HG03066 (cell line): ENCODE results near the gene AMBRA1.
"Not testable (repeated sequence)": the region's sequence is repeated elsewhere in the genome, so short reads cannot be mapped to it uniquely, and the experiment has no call there.

Experiments used
- ATAC-seq: cut with Tn5 transposase; IDR thresholded peaks from one replicate; pipeline ENCODE4 v1.9.1; 2021; ENCODE audit warnings: low read depth; ENCODE audit not compliant: unreplicated experiment

The AMBRA1 gene

DNA sequence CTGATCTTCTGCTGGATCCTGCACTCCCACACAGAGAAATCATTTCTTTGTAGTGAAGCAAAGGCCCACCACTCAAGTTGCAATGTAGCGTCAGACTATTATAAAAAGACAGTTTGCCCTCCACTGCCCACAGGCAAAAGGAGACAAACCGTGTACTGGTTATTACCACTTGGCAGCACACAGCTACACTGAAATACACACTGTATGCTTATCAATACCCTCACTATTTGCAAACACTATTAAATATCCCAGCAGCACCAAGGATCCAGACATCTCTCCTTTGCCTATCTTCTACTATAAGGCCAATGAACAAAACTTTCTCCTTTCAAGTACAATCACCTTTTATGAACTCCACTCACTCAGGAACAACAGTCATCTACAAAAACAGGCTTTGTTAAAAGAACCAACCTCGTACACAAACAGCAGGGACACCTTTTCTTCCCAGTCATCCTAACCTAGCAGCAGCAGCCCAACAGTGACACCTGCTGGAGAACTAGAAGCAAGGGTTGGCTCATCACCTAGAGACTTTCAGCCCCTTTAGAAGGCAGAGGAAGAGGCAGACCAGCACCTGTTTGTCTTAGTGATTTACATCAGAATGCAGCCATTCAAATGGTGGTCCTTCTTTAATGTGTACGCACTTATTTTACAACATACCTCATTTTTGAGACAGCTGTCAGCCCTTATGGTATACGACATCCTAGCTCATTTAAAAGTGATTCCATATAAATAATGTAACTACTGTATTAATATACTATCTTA lies 56.1 kb downstream of the AMBRA1 start:
- ATAC-seq = no peak

- no peak for ATAC-seq
Measured at GRCh38 chr11:46537121-46537520, 56.7 kb downstream of the AMBRA1 start.

- ATAC-seq = no peak
Measured at GRCh38 chr11:46535688-46536087, 58.1 kb downstream of the AMBRA1 start.

- ATAC-seq = no peak
Measured at GRCh38 chr11:46534711-46535110, 59.1 kb downstream of the AMBRA1 start.

- no peak for ATAC-seq
Measured at GRCh38 chr11:46533396-46534100, 60.3 kb downstream of the AMBRA1 start.

DNA sequence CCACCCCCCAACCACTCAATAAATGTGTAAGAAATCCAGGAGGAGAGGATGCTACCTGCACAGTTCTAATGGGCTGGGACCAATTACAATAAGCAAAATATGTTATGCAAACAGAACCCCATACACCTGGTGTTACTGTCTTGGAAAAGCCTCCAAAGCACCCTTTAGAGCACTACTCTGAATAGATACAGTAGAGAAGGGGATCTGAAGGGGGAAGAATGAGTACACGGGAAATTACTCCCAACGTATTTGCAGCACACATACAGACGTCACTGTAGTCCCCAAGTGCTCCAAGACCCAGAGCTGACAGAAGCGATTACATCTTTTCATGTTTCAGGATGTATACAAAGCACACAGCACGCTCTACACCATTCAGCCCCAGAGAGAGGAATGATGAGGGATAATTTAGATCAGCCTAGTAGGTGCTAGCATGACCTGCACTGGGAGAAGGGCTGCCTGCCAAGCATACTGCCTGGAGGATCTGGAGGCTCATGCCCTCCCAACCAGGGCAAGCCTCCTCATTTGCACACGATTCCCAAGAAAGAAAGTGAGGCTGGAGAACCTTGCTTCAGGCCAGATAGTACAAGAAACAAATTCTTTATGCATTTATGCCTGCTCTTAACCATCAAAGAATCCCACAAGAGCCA lies 63.8 kb downstream of the AMBRA1 start:
- ATAC-seq = no peak

DNA sequence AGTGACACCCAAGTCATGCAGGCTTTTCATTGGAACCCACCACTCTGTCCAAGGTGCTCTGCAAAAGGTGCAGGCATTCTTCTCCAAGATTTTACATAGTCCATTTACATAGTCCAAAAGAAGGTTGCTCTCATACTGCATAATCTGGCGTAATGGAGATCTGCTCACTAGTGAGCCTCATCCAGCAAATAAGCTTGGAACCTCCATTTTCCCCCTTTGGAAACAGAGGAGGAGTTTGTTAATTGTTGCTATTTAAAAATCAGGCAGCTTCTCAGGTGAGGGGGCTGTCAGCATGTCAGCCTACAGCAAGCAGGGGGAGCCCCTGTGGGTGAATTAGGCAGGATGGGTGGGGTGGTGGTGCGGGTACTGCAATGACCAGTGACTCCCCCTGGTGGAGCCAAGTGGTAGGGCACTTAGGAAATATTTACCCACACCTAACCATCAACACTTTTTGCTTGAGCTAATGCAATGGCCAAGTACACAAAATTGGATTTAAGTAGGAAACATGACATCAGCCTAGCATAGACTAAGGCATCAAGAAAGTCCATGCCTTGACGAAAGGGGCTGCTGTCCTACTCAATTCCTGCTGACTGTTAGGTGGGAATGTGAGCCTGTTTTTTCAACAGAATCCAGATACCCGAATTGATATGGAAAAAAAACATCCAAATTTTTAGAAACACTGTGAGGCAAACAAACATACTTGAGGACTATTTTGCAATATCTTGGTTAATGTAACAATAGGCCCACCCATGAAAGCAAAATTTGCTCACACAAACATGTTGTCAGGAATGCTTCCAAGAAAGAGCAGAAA lies 64.5 kb downstream of the AMBRA1 start:
- no peak for ATAC-seq

GRCh38 chr11:46528445-46529094 lies 65.3 kb downstream of the AMBRA1 start:
- ATAC-seq = no peak

- ATAC-seq = no peak
Measured at GRCh38 chr11:46527591-46528130, 66.2 kb downstream of the AMBRA1 start.

DNA sequence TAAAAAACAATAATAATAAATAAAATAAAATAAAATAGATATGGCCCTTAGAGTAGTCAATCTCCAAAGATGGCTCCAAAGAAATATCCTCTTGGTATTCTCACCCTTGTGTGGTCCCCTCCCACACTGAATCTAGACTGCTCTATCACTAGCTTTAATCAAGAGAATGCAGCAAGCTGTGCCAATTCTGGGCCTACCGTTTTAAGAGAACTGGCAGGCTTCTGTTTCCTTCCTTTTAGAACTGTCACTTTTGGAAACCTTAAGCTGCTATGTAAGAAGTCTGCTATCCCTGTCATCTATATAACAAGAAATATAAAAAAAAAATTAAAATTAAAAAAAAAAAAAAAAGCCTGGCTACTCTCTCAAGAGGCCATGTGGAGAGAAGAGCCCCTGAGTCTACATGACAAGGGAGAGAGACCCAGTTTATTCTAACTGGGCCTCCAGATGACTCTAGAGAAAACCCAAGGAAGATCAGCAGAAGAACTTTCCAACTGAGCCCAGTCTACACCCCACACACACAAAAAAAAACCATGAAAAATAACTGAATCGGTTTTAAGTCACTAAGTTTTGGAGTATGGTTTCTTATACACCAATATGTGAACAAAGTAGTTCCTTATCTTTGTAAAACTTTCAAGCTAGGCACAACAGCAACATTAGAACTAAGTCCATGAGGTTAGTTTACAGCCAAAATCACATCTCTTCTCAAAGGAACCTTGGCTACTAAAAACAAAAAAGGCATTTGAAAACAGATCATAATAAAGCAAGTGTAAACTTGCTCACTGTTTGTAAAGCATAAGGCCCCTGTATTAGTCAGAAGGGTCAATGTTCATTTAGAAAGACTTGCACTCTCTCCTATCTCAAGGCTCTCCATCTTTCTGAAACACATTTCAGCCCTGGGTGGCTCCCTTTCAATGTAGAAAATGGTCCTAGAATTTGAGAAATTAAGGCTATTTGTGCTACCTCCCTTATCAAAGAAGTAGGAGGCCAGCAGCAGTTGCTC lies 67.3 kb downstream of the AMBRA1 start:
- ATAC-seq = no peak

DNA sequence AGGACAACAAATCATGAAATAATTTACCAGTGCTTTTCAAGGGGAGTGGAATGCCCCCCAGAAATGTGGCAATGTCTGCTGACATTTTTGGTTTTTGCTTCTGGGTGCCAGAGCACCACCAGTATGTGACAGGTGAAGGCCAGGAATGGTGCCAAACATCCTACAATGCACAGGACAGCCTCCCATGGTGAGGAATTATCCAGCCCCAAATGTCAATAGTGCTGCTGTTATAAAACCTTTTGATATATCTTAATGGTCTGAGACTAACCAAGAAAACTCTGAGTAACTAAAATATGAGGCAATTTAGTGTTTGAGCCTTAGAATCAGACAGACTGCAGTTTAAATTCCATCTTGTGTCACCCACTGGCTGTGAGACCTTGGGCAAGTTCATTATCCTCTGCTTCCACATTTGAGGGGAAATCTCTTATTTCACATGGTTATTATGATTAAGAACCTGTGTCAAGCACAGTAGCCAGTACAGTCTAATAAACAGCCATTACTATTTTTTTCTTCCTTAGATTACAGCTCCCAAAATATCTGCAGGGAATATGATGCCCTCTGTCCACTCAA lies 69.5 kb downstream of the AMBRA1 start:
- no peak for ATAC-seq

GRCh38 chr11:46523290-46523689 lies 70.5 kb downstream of the AMBRA1 start:
- ATAC-seq = no peak

GRCh38 chr11:46522682-46523281 lies 71.0 kb downstream of the AMBRA1 start:
- no peak for ATAC-seq

GRCh38 chr11:46521961-46522681 lies 71.7 kb downstream of the AMBRA1 start:
- ATAC-seq = no peak

- ATAC-seq = no peak
Measured at GRCh38 chr11:46520971-46521745, 72.7 kb downstream of the AMBRA1 start.

- ATAC-seq = no peak
Measured at GRCh38 chr11:46519351-46519750, 74.5 kb downstream of the AMBRA1 start.

- ATAC-seq = not testable (repeated sequence)
Measured at GRCh38 chr11:46518928-46519327, 74.9 kb downstream of the AMBRA1 start.
